HG02885 (cell line): ENCODE data around the gene SSNA1.

Source experiments
- ATAC-seq: cut with Tn5 transposase; IDR thresholded peaks from one replicate; pipeline ENCODE4 v1.9.1; 2021; ENCODE audit warnings: mild to moderate bottlenecking; ENCODE audit not compliant: unreplicated experiment, poor library complexity

The SSNA1 gene

GRCh38 chr9:137188490-137189296 is at the start of gene SSNA1, which contains the start of gene ANAPC2:
SSNA1 (plus strand) TSS chr9:137188676; CDS start chr9:137188727, 51 bp downstream.
ANAPC2 (minus strand) TSS chr9:137188560; CDS start chr9:137188532, 28 bp downstream.
- ATAC-seq, result peak; percentile 85

- no peak for ATAC-seq
These were observed 49.6 kb upstream of the SSNA1 start, which contains the start of gene GRIN1 for GRCh38 chr9:137138722-137139467. GRIN1 (plus strand) TSS chr9:137139154; CDS start chr9:137139487, 333 bp downstream.

- no peak for ATAC-seq
These were observed 48.9 kb upstream of the SSNA1 start for GRCh38 chr9:137139468-137140150.

GRCh38 chr9:137140151-137141012 is 48.1 kb upstream of the SSNA1 start:
- no peak for ATAC-seq

- ATAC-seq, result no peak
These were observed 47.2 kb upstream of the SSNA1 start for GRCh38 chr9:137141050-137141810.

- ATAC-seq, result no peak
These were observed 46.2 kb upstream of the SSNA1 start for GRCh38 chr9:137141976-137142936.

GRCh38 chr9:137143459-137143858 is 45.0 kb upstream of the SSNA1 start:
- no peak for ATAC-seq

GRCh38 chr9:137145731-137146526 is 42.5 kb upstream of the SSNA1 start:
- ATAC-seq, result no peak

GRCh38 chr9:137146527-137146918 is 42.0 kb upstream of the SSNA1 start:
- ATAC-seq, result no peak

GRCh38 chr9:137147091-137147792 is 41.2 kb upstream of the SSNA1 start:
- ATAC-seq, result no peak

- ATAC-seq, result no peak
These were observed 40.7 kb upstream of the SSNA1 start for GRCh38 chr9:137147793-137148160.

- no peak for ATAC-seq
These were observed 40.2 kb upstream of the SSNA1 start for GRCh38 chr9:137148242-137148641.

GRCh38 chr9:137148661-137149060 is 39.8 kb upstream of the SSNA1 start:
- no peak for ATAC-seq

- ATAC-seq, result no peak
These were observed 39.1 kb upstream of the SSNA1 start for GRCh38 chr9:137149363-137149762.

GRCh38 chr9:137149942-137150616 is 38.4 kb upstream of the SSNA1 start:
- ATAC-seq, result peak; percentile 28
